ENCODE measurements around the gene LAMB2. TPM values are rescaled to one million over a fixed set of nuclear protein-coding genes. Genes with fewer than 3 reads are reported as not detected.

The LAMB2 gene
- total RNA-seq, 1 experiment from 2014 or later: 121 TPM

DNA sequence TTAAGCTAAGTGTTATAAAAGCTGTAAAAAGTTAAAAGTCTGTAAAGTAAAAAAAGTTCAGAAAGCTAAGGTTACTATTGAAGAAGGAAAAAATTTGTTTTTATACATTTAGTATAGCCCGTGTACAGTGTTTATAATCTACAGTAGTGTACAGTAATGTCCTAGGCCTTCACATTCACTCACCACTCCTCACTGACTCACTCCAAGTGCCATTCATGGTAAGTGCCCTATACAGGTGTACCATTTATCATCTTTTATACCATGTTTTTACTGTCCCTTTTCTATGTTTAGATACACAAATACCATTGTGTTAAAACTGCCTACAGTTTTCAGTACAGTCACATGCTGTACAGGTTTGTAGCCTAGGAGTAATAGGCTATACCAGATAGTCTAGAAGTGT, 24.4 kb upstream of the LAMB2 start:
- H4K91ac ChIP-seq (ENCODE audit: insufficient read length, low read depth, low read length): no peak overlapping the region
- H3K9me3 ChIP-seq (ENCODE audit: control insufficient read depth, low read depth, low read length): no peaks in the 10 kb centered on the region
- no peak overlapping the region for H2AFZ ChIP-seq (ENCODE audit: low read length)
- no peaks in the 10 kb centered on the region for H3K23me2 ChIP-seq (ENCODE audit: insufficient read length, low read depth, low read length, poor library complexity, severe bottlenecking)
- H3K56ac ChIP-seq (ENCODE audit: insufficient read length, low read depth, low read length): no peak overlapping the region
- H3K79me1 ChIP-seq (ENCODE audit: insufficient read depth, low read depth, low read length, poor library complexity, severe bottlenecking): no peaks in the 10 kb centered on the region
- no peak overlapping the region for H4K5ac ChIP-seq (ENCODE audit: insufficient read length, low read depth, low read length)
- no peak overlapping the region for H4K8ac ChIP-seq (replicated peaks; ENCODE audit: insufficient read length, low read depth, low read length)
- Mint-ChIP-seq H3K9me3 (no peaks in the 10 kb centered on the region), H3K4me1 (peaks cover 2 to 4% of the 10 kb centered on the region in 2 experiments; a peak in 3 of 4 replicates), H3K27ac (no peak overlapping the region), H3K4me3 (no peak overlapping the region), H3K27me3 (ENCODE audit: low read depth) (peaks cover 18% of the 10 kb centered on the region), H3K36me3 (ENCODE audit: insufficient read depth in 1 of 3, low read depth in 3 of 3) (peaks cover 0 to 3% (median 1%) of the 10 kb centered on the region in 3 experiments; a peak in 2 of 7 replicates)
- DNase-seq: no peak
- no peak overlapping the region for H3K4ac ChIP-seq (ENCODE audit: low read depth, low read length)
- no peak overlapping the region for H2AK5ac ChIP-seq (ENCODE audit: insufficient read length, low read length)
- H3K23ac ChIP-seq (ENCODE audit: insufficient read length, low read depth, low read length): no peak overlapping the region
- WGBS (ENCODE audit: extremely low coverage, insufficient read length, low lambda C conversion rate): no CpG with 5 or more reads among the region's 1 CpG
- H3K4me2 ChIP-seq (ENCODE audit: insufficient read depth, insufficient read length, low read length): no peak overlapping the region
- no peaks in the 10 kb centered on the region for H4K20me1 ChIP-seq (ENCODE audit: control insufficient read depth, insufficient read depth, insufficient read length)
- H3T11ph ChIP-seq (ENCODE audit: low read length): no peak overlapping the region
- no peak overlapping the region for H2BK15ac ChIP-seq (ENCODE audit: low read depth, low read length)
- H3K9ac ChIP-seq (ENCODE audit: extremely low read depth, insufficient read length, low read length): no peak overlapping the region
- H2BK20ac ChIP-seq (ENCODE audit: low read depth, low read length, poor library complexity, severe bottlenecking): no peak overlapping the region
- H3K27ac ChIP-seq (ENCODE audit: insufficient read length, low read depth, low read length): no peak overlapping the region
- H3K18ac ChIP-seq (ENCODE audit: insufficient read length, low read depth, low read length): no peak overlapping the region
- H3K14ac ChIP-seq (ENCODE audit: insufficient read depth, low read length): no peak overlapping the region
- no peaks in the 10 kb centered on the region for H3K4me1 ChIP-seq (ENCODE audit: insufficient read depth, low read length)
- H2BK12ac ChIP-seq (ENCODE audit: insufficient read length, low read depth, low read length): no peak overlapping the region
- no peak overlapping the region for H2BK5ac ChIP-seq (ENCODE audit: insufficient read length, low read length)
- no peaks in the 10 kb centered on the region for H3K79me2 ChIP-seq (ENCODE audit: insufficient read depth, low read length)
- H2BK120ac ChIP-seq (ENCODE audit: low read depth, low read length, poor library complexity, severe bottlenecking): no peak overlapping the region
- TF ChIP-seq CTCF (conservative IDR thresholded peaks at IDR 0.05): no peak
- H3K27me3 ChIP-seq (ENCODE audit: insufficient read depth, low read length): no peaks in the 10 kb centered on the region
